HL-60 (cell line): ENCODE data around the gene KCNF1.

Experiments
- DNase-seq, 2 experiments: peaks; one replicate each; pipeline ENCODE4 v3.0.0-alpha.2; 2010 to 2020; ENCODE audit warnings: low read depth in 1 of 2, low spot score in 1 of 2
- H3K27ac ChIP-seq: fragments of 250-450 bp; sonication (Bioruptor Pico); replicated peaks from 2 replicates; pipeline ENCODE4 v1.5.1; 2020; ENCODE audit warnings: mild to moderate bottlenecking, moderate library complexity
- H3K27me3 ChIP-seq: fragments of 250-450 bp; sonication (Bioruptor Pico); 2 replicates; pipeline ENCODE4 v1.5.1; 2021; ENCODE audit warnings: mild to moderate bottlenecking, moderate library complexity; ENCODE audit not compliant: insufficient read depth, poor library complexity, severe bottlenecking
- H3K4me3 ChIP-seq: replicated peaks from 2 replicates; pipeline ENCODE4 v1.5.1; 2011; ENCODE audit warnings: mild to moderate bottlenecking, control low read depth, low read length; ENCODE audit not compliant: insufficient read depth
- CTCF ChIP-seq: IDR thresholded peaks from one replicate; pipeline ENCODE4 v1.5.1; 2011; ENCODE audit warnings: low read length, control low read depth, inconsistent platforms; ENCODE audit not compliant: insufficient read depth
- GABPA ChIP-seq: IDR thresholded peaks from 2 replicates; pipeline ENCODE4 v1.6.1; 2012; ENCODE audit warnings: low read depth
- POLR2AphosphoS5 ChIP-seq: IDR thresholded peaks from 2 replicates; pipeline ENCODE4 v1.6.1; 2012; ENCODE audit warnings: low read depth
- REST ChIP-seq: IDR thresholded peaks from 2 replicates; pipeline ENCODE4 v1.6.1; 2012; ENCODE audit warnings: low read depth; ENCODE audit not compliant: insufficient replicate concordance
- SPI1 ChIP-seq: IDR thresholded peaks from 2 replicates; pipeline ENCODE4 v1.6.1; 2012; ENCODE audit warnings: low read depth, mild to moderate bottlenecking, borderline replicate concordance

The KCNF1 gene

GRCh38 chr2:10946394-10946793 is 34.7 kb downstream of the KCNF1 start:
- H3K27me3 ChIP-seq, result peaks cover 4% of the 10 kb centered on the region
- H3K27ac ChIP-seq, result no peak overlapping the region
- DNase-seq, result no peak
- no peak overlapping the region for H3K4me3 ChIP-seq
- TF ChIP-seq GABPA (no peak), REST (no peak), SPI1 (no peak)

GRCh38 chr2:10947005-10947440 is 35.3 kb downstream of the KCNF1 start:
- peaks cover 4% of the 10 kb centered on the region for H3K27me3 ChIP-seq
- no peak overlapping the region for H3K4me3 ChIP-seq
- DNase-seq, result no peak
- no peak for TF ChIP-seq POLR2AphosphoS5
- no peak for TF ChIP-seq SPI1
- no peak for TF ChIP-seq REST
- no peak for TF ChIP-seq CTCF
- TF ChIP-seq GABPA, result no peak
- H3K27ac ChIP-seq, result no peak overlapping the region

- H3K27me3 ChIP-seq, result peaks cover 4% of the 10 kb centered on the region
- no peak overlapping the region for H3K4me3 ChIP-seq
- TF ChIP-seq SPI1 (no peak), GABPA (no peak), POLR2AphosphoS5 (no peak), REST (no peak), CTCF (no peak)
- DNase-seq, result no peak
- no peak overlapping the region for H3K27ac ChIP-seq
Measured at GRCh38 chr2:10947446-10948187, 35.9 kb downstream of the KCNF1 start.

GRCh38 chr2:10948188-10948564 is 36.4 kb downstream of the KCNF1 start:
- Histone ChIP-seq H3K27me3 (peaks cover 4% of the 10 kb centered on the region), H3K27ac (no peak overlapping the region), H3K4me3 (no peak overlapping the region)
- DNase-seq, result no peak
- TF ChIP-seq SPI1, result no peak
- TF ChIP-seq POLR2AphosphoS5, result no peak
- no peak for TF ChIP-seq CTCF
- TF ChIP-seq REST, result no peak
- no peak for TF ChIP-seq GABPA
